ENCODE data around the gene TRAM2. TPM values are rescaled to one million over a fixed set of nuclear protein-coding genes. Genes with fewer than 3 reads are reported as not detected.

Gene TRAM2
- polyA plus RNA-seq, 1 experiment, result 152 TPM

DNA sequence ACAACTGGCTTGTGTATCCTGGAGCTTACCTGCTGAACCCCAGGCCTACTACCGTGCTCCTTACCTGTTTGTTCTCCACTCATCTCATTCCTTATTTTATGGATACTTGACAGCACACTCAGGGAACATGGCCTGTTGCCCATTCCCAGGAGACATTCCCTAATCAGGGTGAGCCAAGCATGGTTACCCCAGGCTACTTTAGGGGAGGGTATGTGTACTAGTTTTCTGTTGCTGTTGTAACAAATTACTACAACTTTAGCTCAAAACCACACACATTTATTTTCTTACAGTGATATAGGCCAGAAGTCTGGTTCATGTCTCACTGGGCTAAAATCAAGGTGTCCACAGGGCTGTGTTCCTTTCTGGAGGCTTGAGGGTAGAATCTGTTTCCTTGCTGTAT is 15.0 kb upstream of the TRAM2 start:
- DNase-seq (ENCODE audit: low read depth, low spot score), result no peak
- no peaks in the 10 kb centered on the region for H3K27me3 ChIP-seq (ENCODE audit: control insufficient read depth, insufficient read depth, low read length)
- CTCF ChIA-PET, result interaction anchor here (1.2 to 2.0 kb wide), 2 partner anchors 15 to 17 kb away, joined by 4 to 5 read pairs; partner anchors contain the start of gene TRAM2

DNA sequence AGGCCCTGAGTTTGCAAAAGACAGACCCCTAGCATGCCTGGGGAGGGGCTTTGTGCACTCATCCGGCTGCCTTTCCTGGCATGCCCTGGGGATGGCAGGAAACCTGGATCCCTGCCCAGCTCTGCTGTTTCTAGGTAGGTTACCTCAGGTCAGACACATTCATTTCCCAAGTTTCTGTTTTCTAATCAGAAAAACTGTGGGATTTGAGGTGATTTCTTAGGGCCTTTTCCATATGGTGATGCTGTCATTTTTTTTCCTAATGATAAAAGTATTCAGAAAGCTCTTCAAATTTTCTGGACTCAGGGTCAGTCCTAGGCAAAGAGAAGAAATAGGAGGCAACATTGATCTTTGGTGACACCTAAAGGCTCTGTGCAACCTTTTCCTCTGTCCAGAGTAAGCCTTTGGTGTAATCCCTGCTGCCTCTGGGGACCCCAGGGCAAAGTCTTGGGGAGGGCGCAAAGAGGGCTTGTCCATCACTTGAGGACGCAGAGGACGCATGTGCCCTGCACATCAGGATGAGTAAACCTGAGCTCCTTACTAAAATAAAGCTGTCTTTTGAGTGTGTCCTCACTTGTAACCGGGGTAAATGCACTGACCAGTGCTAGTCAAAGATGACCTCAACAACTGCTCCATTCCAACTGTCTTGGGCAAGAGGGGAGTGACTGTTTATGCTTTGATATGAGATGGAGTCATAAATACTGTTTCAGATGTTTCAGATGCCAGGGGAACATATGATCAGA is 13.5 kb upstream of the TRAM2 start:
- Histone ChIP-seq H3K4me3 (ENCODE audit: low read depth, low read length) (no peak overlapping the region), H3K27me3 (ENCODE audit: control insufficient read depth, insufficient read depth, low read length) (no peaks in the 10 kb centered on the region), H3K27ac (ENCODE audit: low read depth, low read length) (peak overlapping the region; percentile 41), H3K9me3 (ENCODE audit: control insufficient read depth, insufficient read depth, low read length) (no peaks in the 10 kb centered on the region)
- TF ChIP-seq, protein P1, sequence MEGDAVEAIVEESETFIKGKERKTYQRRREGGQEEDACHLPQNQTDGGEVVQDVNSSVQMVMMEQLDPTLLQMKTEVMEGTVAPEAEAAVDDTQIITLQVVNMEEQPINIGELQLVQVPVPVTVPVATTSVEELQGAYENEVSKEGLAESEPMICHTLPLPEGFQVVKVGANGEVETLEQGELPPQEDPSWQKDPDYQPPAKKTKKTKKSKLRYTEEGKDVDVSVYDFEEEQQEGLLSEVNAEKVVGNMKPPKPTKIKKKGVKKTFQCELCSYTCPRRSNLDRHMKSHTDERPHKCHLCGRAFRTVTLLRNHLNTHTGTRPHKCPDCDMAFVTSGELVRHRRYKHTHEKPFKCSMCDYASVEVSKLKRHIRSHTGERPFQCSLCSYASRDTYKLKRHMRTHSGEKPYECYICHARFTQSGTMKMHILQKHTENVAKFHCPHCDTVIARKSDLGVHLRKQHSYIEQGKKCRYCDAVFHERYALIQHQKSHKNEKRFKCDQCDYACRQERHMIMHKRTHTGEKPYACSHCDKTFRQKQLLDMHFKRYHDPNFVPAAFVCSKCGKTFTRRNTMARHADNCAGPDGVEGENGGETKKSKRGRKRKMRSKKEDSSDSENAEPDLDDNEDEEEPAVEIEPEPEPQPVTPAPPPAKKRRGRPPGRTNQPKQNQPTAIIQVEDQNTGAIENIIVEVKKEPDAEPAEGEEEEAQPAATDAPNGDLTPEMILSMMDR (IDR thresholded peaks at IDR 0.05; ENCODE audit: low read depth, low read length), result no peak
- DNase-seq (ENCODE audit: low read depth, low spot score), result no peak
- CTCF ChIA-PET, result interaction anchor here (0.8 to 2.0 kb wide), 9 partner anchors 8 to 183 kb away, joined by 3 to 18 read pairs (median 4); partner anchors contain the start of genes EFHC1 and TRAM2
- POLR2A ChIA-PET, result interaction anchor here (0.7 to 2.2 kb wide), 2 partner anchors 14 to 57 kb away, joined by 3 to 8 read pairs; partner anchors contain the start of gene TRAM2

More for the DNA sequence above, 15.0 kb upstream of the TRAM2 start:
- Histone ChIP-seq H3K27ac (ENCODE audit: low read depth, low read length) (no peak overlapping the region), H3K4me3 (ENCODE audit: low read depth, low read length) (no peak overlapping the region), H3K9me3 (ENCODE audit: control insufficient read depth, insufficient read depth, low read length) (no peaks in the 10 kb centered on the region)
- TF ChIP-seq, protein P1 (IDR thresholded peaks at IDR 0.05; ENCODE audit: low read depth, low read length), result no peak
- POLR2A ChIA-PET, result interaction anchor here (2.2 kb wide), 1 partner anchor 15 kb away, joined by 8 read pairs; the partner anchor contains the start of gene TRAM2

DNA sequence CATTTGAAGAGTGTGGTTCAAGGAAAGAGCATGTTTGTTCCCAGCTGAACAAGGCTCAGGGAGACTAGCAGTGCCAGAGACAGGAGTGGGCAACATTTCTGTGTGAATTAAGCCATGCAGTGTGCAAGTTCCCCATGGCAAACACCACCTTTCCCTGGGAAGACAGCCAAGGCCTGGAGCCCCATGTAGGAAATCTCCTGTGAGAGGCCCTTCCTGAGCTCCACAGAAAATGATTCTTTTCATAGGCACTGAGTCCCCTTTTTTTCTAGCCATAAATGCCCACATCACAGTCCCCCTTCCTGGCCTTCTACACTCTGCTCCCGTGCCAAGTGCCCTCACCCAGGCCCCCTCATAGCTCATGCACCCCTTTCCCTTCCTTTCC is 11.8 kb upstream of the TRAM2 start:
- H3K4me3 ChIP-seq (ENCODE audit: low read depth, low read length), result no peak overlapping the region
- no peak overlapping the region for H3K27ac ChIP-seq (ENCODE audit: low read depth, low read length)
- H3K9me3 ChIP-seq (ENCODE audit: control insufficient read depth, insufficient read depth, low read length), result no peaks in the 10 kb centered on the region
- CTCF ChIA-PET, result no interaction called here
- no peak for DNase-seq (ENCODE audit: low read depth, low spot score)
- TF ChIP-seq, protein P1 (IDR thresholded peaks at IDR 0.05; ENCODE audit: low read depth, low read length), result no peak
- POLR2A ChIA-PET, result interaction anchor here (0.6 kb wide), 1 partner anchor 170 kb away, joined by 3 read pairs; no protein-coding TSS in a partner anchor
- H3K27me3 ChIP-seq (ENCODE audit: control insufficient read depth, insufficient read depth, low read length), result no peaks in the 10 kb centered on the region

DNA sequence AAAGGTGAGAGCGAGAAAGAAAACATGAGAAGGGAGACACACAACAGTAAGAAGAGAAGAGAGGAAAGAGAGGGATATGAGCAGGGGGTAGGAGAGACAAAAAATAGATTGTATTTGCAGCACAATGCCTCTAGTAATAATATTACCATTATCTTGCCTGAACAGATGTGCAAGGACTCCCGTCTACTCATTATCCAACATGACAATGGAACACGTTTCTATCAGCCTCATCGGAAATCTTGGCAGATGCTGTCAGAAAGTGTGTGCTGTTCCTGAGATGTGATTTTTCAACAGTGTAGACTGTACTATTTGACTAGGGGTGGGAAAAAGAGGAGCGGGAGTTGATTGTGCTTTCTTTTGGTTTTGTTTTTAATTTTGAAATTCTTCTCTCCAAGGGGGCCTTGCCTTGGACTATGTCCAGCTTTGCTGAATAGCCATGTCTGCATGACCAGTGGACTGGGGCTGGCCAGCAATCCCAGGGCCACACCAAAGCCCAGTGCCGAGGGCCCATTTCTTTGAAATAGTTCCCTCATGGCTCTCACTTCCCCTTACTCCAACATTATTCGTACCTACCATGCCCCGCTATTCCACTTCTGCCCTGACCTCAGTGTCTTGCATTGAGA is 11.3 kb upstream of the TRAM2 start:
- Histone ChIP-seq H3K27me3 (ENCODE audit: control insufficient read depth, insufficient read depth, low read length) (no peaks in the 10 kb centered on the region), H3K9me3 (ENCODE audit: control insufficient read depth, insufficient read depth, low read length) (no peaks in the 10 kb centered on the region), H3K4me3 (ENCODE audit: low read depth, low read length) (no peak overlapping the region), H3K27ac (ENCODE audit: low read depth, low read length) (no peak overlapping the region)
- CTCF ChIA-PET, result no interaction called here
- no peak for DNase-seq (ENCODE audit: low read depth, low spot score)
- POLR2A ChIA-PET, result no interaction called here
- TF ChIP-seq, protein P1 (IDR thresholded peaks at IDR 0.05; ENCODE audit: low read depth, low read length), result no peak

DNA sequence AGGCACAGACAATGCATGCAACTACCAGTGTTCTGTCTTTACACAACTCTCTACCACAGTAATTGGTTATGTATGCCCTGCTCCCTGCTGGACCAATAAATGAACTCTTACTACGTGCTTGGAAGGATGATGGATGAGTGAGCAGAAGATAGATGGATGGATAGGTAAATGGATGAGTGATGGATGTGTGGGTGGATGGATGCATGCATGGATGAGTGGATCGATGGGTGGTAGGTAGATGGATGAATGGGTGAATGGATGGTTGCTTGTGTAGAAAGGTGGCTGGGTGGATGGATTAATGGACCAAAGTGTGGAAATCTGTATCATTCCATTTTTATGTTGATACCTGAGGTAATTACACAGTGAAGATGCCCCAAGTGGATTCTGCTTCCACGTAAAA is 10.1 kb upstream of the TRAM2 start:
- DNase-seq (ENCODE audit: low read depth, low spot score), result no peak
- H3K27me3 ChIP-seq (ENCODE audit: control insufficient read depth, insufficient read depth, low read length), result no peaks in the 10 kb centered on the region
- POLR2A ChIA-PET, result no interaction called here
- H3K27ac ChIP-seq (ENCODE audit: low read depth, low read length), result no peak overlapping the region
- H3K4me3 ChIP-seq (ENCODE audit: low read depth, low read length), result no peak overlapping the region
- TF ChIP-seq, protein P1 (IDR thresholded peaks at IDR 0.05; ENCODE audit: low read depth, low read length), result no peak
- no peaks in the 10 kb centered on the region for H3K9me3 ChIP-seq (ENCODE audit: control insufficient read depth, insufficient read depth, low read length)
- CTCF ChIA-PET, result no interaction called here

All from AG04450 (cell line).